Airway epithelial cell (primary cell): ENCODE measurements around the gene KLHL22. TPM values are rescaled to one million over a fixed set of nuclear protein-coding genes. Genes with fewer than 3 reads are reported as not detected.

Experiments
- total RNA-seq: library from RNA; depleted of rRNA; stranded (reverse); fragments of >200 nt; gene quantifications from 2 replicates; pipeline ENCODE4 v1.2.3, GENCODE V29; 2015

KLHL22 gene
- 9.8 and 15.2 TPM in 2 replicates for total RNA-seq

GRCh38 chr22:20494978-20495860 is at the start of gene KLHL22:
Gene KLHL22, minus strand, starts transcription at chr22:20495795. Its CDS starts 6,584 bp downstream, at chr22:20489211.

GRCh38 chr22:20507253-20508066 is 11.9 kb upstream of the KLHL22 start, which contains the start of gene MED15:
Gene MED15, plus strand, starts transcription at chr22:20507610. Its CDS starts 69 bp downstream, at chr22:20507679.

GRCh38 chr22:20437613-20438426 is 57.8 kb downstream of the KLHL22 start, which contains the start of gene SCARF2:
Gene SCARF2, minus strand, starts transcription at chr22:20437825. Its CDS starts 71 bp downstream, at chr22:20437754.

GRCh38 chr22:20393705-20394476 is 101.7 kb downstream of the KLHL22 start, which contains the start of gene ZNF74:
Gene ZNF74, plus strand, starts transcription at chr22:20394151. Its CDS starts 478 bp downstream, at chr22:20394629.

Other genes starting within 250 kb of the KLHL22 start
- gene RTN4R, start 227.5 kb downstream of the KLHL22 start, total RNA-seq = 7.0 and 12.4 TPM in 2 replicates
- 51.1 and 52.6 TPM in 2 replicates for gene DGCR6L, start 175.7 kb downstream of the KLHL22 start, total RNA-seq
- gene ZNF74, start 101.6 kb downstream of the KLHL22 start, total RNA-seq = 14.7 and 27.5 TPM in 2 replicates
- 2.6 and 3.0 TPM in 2 replicates for gene SCARF2, start 58.0 kb downstream of the KLHL22 start, total RNA-seq
- 41.4 and 68.0 TPM in 2 replicates for gene MED15, start 11.8 kb upstream of the KLHL22 start, total RNA-seq